HCT116 (cell line): ENCODE measurements around the gene ARSB. TPM values are rescaled to one million over a fixed set of nuclear protein-coding genes. Genes with fewer than 3 reads are reported as not detected.
"Not testable (repeated sequence)": the region's sequence is repeated elsewhere in the genome, so short reads cannot be mapped to it uniquely, and the experiment has no call there.

Experiments used
- ATAC-seq: fragments of 200-7000 bp; cut with Tn5 transposase; 2 replicates; pipeline ENCODE4 v1.9.1; 2020; ENCODE audit warnings: mild to moderate bottlenecking, moderate library complexity
- BruUV-seq: library from RNA; stranded (reverse); fragments of 400-500 nt; replicated peaks from 2 replicates; lab custom pipeline; 2021; lab: Mats Ljungman, UMichigan
- CTCF ChIA-PET: fragments of 300-600 bp; sonication (Branson Sonifier 250); formaldehyde crosslinking; loops from one replicate; lab custom pipeline; 2021; ENCODE audit warnings: antibody characterized with exemption; lab: Charles Lee
- POLR2A ChIA-PET: fragments of 300-600, 350-600 bp; sonication (Branson Sonifier 250); formaldehyde crosslinking; loops from one replicate; lab custom pipeline; 2021; ENCODE audit warnings: antibody characterized with exemption; lab: Charles Lee
- RAD21 ChIA-PET, 2 experiments: fragments of 300-600 bp; sonication (Branson Sonifier 250); formaldehyde crosslinking; loops; one replicate each; lab custom pipeline; 2023; ENCODE audit warnings: low total read pairs in 2 of 2; ENCODE audit not compliant: uncharacterized antibody in 2 of 2, unreplicated experiment in 2 of 2, low non-redundant PET in 1 of 2; lab: Charles Lee
- DNase-seq: peaks from one replicate; pipeline ENCODE4 v3.0.0-alpha.2; 2010; ENCODE audit warnings: low read depth, low spot score
- H2AFZ ChIP-seq: fragments of 200-600 bp; shearing (Covaris generic), sonication (generic); 2 replicates; pipeline ENCODE4 v1.6.1; 2017; ENCODE audit warnings: low read depth, mixed run types, mixed read lengths, antibody characterized with exemption, low read length; ENCODE audit not compliant: poor library complexity, severe bottlenecking
- H3K27ac ChIP-seq: 2 replicates; pipeline ENCODE4 v1.5.1; 2012; ENCODE audit warnings: low read depth, low read length
- H3K27me3 ChIP-seq: fragments of 200-600 bp; sonication (generic); 2 replicates; pipeline ENCODE4 v1.6.1; 2016; ENCODE audit warnings: mixed run types, low read length, mixed read lengths; ENCODE audit not compliant: insufficient read depth
- H3K36me3 ChIP-seq, 2 experiments: fragments of 200-500 bp in 1 of 2; fragments of 200-600 bp in 1 of 2; sonication (Bioruptor generic) in 1 of 2; sonication (generic) in 1 of 2; 2 replicates each; pipeline versions ENCODE4 v1.5.1 to v1.6.1; 2014 to 2016; ENCODE audit warnings: low read length in 2 of 2, inconsistent platforms in 1 of 2, mixed read lengths in 1 of 2, mixed run types in 1 of 2; ENCODE audit not compliant: insufficient read depth in 2 of 2, control insufficient read depth in 1 of 2
- H3K4me1 ChIP-seq, 2 experiments: fragments of 200-600 bp in 1 of 2; sonication (generic) in 1 of 2; 2 replicates each; pipeline versions ENCODE4 v1.5.1 to v1.6.1; 2012 to 2017; ENCODE audit warnings: low read length in 2 of 2, inconsistent platforms in 1 of 2, mild to moderate bottlenecking in 1 of 2, mixed read lengths in 1 of 2, mixed run types in 1 of 2, moderate library complexity in 1 of 2; ENCODE audit not compliant: insufficient read depth in 2 of 2, control insufficient read depth in 1 of 2
- H3K4me2 ChIP-seq: fragments of 200-600 bp; sonication (generic); 2 replicates; pipeline ENCODE4 v1.6.1; 2017; ENCODE audit warnings: mixed run types, low read length, mixed read lengths
- H3K4me3 ChIP-seq, 2 experiments: fragments of 200-600 bp in 1 of 2; sonication (generic) in 1 of 2; replicated peaks in 1 of 2; 2 replicates each; pipeline ENCODE4 v1.5.1; 2011 to 2016; ENCODE audit warnings: low read length in 2 of 2, control low read depth in 1 of 2, low read depth in 1 of 2, mild to moderate bottlenecking in 1 of 2, mixed read lengths in 1 of 2, mixed run types in 1 of 2
- H3K79me2 ChIP-seq: fragments of 200-600 bp; sonication (generic); 2 replicates; pipeline ENCODE4 v1.6.1; 2017; ENCODE audit warnings: mild to moderate bottlenecking, mixed run types, low read length, moderate library complexity, mixed read lengths; ENCODE audit not compliant: insufficient read depth
- H3K9ac ChIP-seq: fragments of 200-600 bp; sonication (generic); 2 replicates; pipeline ENCODE4 v1.6.1; 2016; ENCODE audit warnings: low read length, mixed read lengths
- H3K9me2 ChIP-seq: fragments of 200-600 bp; sonication (generic), shearing (Covaris generic); 2 replicates; pipeline ENCODE4 v1.6.1; 2017; ENCODE audit warnings: mixed run types, mild to moderate bottlenecking, moderate library complexity; ENCODE audit not compliant: insufficient read depth
- H3K9me3 ChIP-seq, 2 experiments: fragments of 200-500 bp in 1 of 2; fragments of 200-600 bp in 1 of 2; sonication (Bioruptor generic) in 1 of 2; sonication (generic) in 1 of 2; 2 replicates each; pipeline ENCODE4 v1.6.1; 2014 to 2017; ENCODE audit warnings: low read length in 2 of 2, mixed read lengths in 2 of 2, inconsistent platforms in 1 of 2, low read depth in 1 of 2, mild to moderate bottlenecking in 1 of 2, mixed run types in 1 of 2, moderate library complexity in 1 of 2; ENCODE audit not compliant: control insufficient read depth in 1 of 2, insufficient read depth in 1 of 2
- H4K20me1 ChIP-seq: fragments of 200-600 bp; sonication (generic), shearing (Covaris generic); 2 replicates; pipeline ENCODE4 v1.6.1; 2017; ENCODE audit warnings: mixed run types, mild to moderate bottlenecking, moderate library complexity; ENCODE audit not compliant: insufficient read depth
- CBX3 ChIP-seq: IDR thresholded peaks from 2 replicates; pipeline ENCODE4 v1.6.1; 2012; ENCODE audit warnings: low read depth
- CTCF ChIP-seq, 3 experiments: fragments of 200-600 bp in 1 of 3; sonication (generic) in 1 of 3; IDR thresholded peaks in 2 of 3; conservative IDR thresholded peaks in 1 of 3; 2 replicates each; pipeline ENCODE4 v1.5.1; 2012 to 2017; ENCODE audit warnings: low read depth in 2 of 3, low read length in 2 of 3, antibody characterized with exemption in 1 of 3, borderline replicate concordance in 1 of 3, control low read depth in 1 of 3, mild to moderate bottlenecking in 1 of 3, mixed read lengths in 1 of 3, mixed run types in 1 of 3, moderate library complexity in 1 of 3; ENCODE audit not compliant: insufficient read depth in 1 of 3
- POLR2A ChIP-seq: IDR thresholded peaks from 2 replicates; pipeline ENCODE4 v1.7.0; 2011; ENCODE audit warnings: borderline replicate concordance; ENCODE audit not compliant: insufficient read depth, insufficient read length; ENCODE audit errors: extremely low read depth
- POLR2AphosphoS5 ChIP-seq: IDR thresholded peaks from 2 replicates; pipeline ENCODE4 v1.6.1; 2011; ENCODE audit warnings: mild to moderate bottlenecking, low read depth, low read length, moderate library complexity
- RAD21 ChIP-seq: IDR thresholded peaks from 2 replicates; pipeline ENCODE4 v1.6.1; 2012; ENCODE audit warnings: low read depth, mild to moderate bottlenecking
- ZFX ChIP-seq: fragments of 450-650 bp; IDR thresholded peaks from 2 replicates; pipeline ENCODE4 v1.6.1; 2017
- intact Hi-C: fragments of 100-400 bp; cut with micrococcal nuclease; formaldehyde crosslinking; loops from 2 replicates; pipeline ENCODE4 v1.10.0; 2022
- total RNA-seq: library from RNA; stranded (reverse); gene quantifications from one replicate; pipeline ENCODE4 v1.2.1, GENCODE V29; 2021; ENCODE audit not compliant: unreplicated experiment
- TF ChIP-seq, protein P1 (sequence below): IDR thresholded peaks from 2 replicates; pipeline ENCODE4 v1.6.1; 2012

Gene ARSB
- total RNA-seq, 1 experiment from 2014 or later, result 4.8 TPM

GRCh38 chr5:78912085-78912771 lies 72.9 kb downstream of the ARSB start (continued):
- TF ChIP-seq POLR2AphosphoS5 (no peak), RAD21 (no peak), CBX3 (no peak), ZFX (no peak), POLR2A (no peak), CTCF (IDR thresholded peaks at IDR 0.05 in 2 of 3, conservative IDR thresholded peaks at IDR 0.05 in 1 of 3; ENCODE audit: borderline replicate concordance in 1 of 3, insufficient read depth in 1 of 3, low read depth in 2 of 3, low read length in 2 of 3) (no peak)
- TF ChIP-seq, protein P1, sequence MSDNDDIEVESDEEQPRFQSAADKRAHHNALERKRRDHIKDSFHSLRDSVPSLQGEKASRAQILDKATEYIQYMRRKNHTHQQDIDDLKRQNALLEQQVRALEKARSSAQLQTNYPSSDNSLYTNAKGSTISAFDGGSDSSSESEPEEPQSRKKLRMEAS, result no peak

DNA sequence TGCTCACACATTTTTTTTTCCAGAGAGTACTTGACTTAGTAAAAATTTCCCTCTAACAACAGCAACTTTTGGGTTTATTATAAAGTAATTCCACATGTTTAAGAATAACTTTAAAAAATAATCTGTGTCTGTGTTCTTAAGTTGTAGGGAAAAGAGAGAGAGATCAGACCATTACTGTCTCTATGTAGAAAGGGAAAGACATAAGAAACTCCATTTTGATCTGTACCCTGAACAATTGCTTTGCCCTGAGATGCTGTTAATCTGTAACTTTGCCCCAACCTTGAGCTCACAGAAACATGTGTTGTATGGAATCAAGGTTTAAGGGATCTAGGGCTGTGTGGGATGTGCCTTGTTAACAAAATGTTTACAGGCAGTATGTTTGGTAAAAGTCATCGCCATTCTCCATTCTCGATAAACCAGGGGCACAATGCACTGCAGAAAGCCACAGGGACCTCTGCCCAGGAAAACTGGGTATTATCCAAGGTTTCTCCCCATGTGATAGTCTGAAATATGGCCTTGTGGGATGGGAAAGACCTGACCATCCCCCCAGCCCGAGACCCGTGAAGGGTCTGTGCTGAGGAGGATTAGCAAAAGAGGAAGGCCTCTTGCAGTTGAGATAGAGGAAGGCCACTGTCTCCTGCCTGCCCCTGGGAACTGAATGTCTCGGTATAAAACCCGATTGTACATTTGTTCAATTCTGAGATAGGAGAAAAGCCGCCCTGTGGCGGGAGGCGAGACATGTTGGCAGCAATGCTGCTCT lies 75.7 kb downstream of the ARSB start:
- H3K79me2 ChIP-seq, POLR2A ChIA-PET, H3K9ac ChIP-seq, H3K36me3 ChIP-seq, H3K9me2 ChIP-seq, H3K4me1 ChIP-seq, H3K4me2 ChIP-seq, H2AFZ ChIP-seq, BruUV-seq, H3K9me3 ChIP-seq, DNase-seq, H4K20me1 ChIP-seq, H3K4me3 ChIP-seq, H3K27ac ChIP-seq, ATAC-seq, CTCF ChIA-PET, RAD21 ChIA-PET, H3K27me3 ChIP-seq: not testable (repeated sequence)
- intact Hi-C loops, result loop anchor here (10.0 kb wide), 1 partner anchor 555 kb away; no protein-coding TSS in a partner anchor
